ENCODE measurements around the gene SLX4. TPM values are rescaled to one million over a fixed set of nuclear protein-coding genes. Genes with fewer than 3 reads are reported as not detected.
A peak's percentile ranks its signal among the peaks of the same experiment; 100 is the strongest.

SLX4 gene
- total RNA-seq, 1 experiment from 2014 or later, result 7.0 TPM

- H3K9me3 ChIP-seq (ENCODE audit: control insufficient read depth in 1 of 2, insufficient read depth in 1 of 2, low read depth in 1 of 2, low read length in 2 of 2), result no peaks in the 10 kb centered on the region
- peak overlapping the region; percentile 86 for H3K4me2 ChIP-seq (ENCODE audit: low read length)
- H2AFZ ChIP-seq (ENCODE audit: low read depth, low read length, poor library complexity, severe bottlenecking), result no peak overlapping the region
- peak overlapping the region; percentile 97 for H3K4me3 ChIP-seq (replicated peaks in 1 of 2; ENCODE audit: low read depth in 1 of 2, low read length in 2 of 2)
- ChIA-PET POLR2A (no interaction called here), RAD21 (ENCODE audit: low non-redundant PET in 1 of 2, low total read pairs in 2 of 2, uncharacterized antibody in 2 of 2, unreplicated experiment in 2 of 2) (no interaction called here), CTCF (no interaction called here)
- DNase-seq (ENCODE audit: low read depth, low spot score), result no peak
- BruUV-seq (replicated peaks), result no TSS peak
- H4K20me1 ChIP-seq (ENCODE audit: insufficient read depth), result no peaks in the 10 kb centered on the region
- intact Hi-C loops (cut with micrococcal nuclease), result no loop called here
- H3K27ac ChIP-seq (ENCODE audit: low read depth, low read length), result peak overlapping the region; percentile 84
- H3K9ac ChIP-seq (ENCODE audit: low read length), result peak overlapping the region; percentile 73
- peaks cover 5 to 19% of the 10 kb centered on the region in 2 experiments; a peak in 3 of 4 replicates for H3K4me1 ChIP-seq (ENCODE audit: control insufficient read depth in 1 of 2, insufficient read depth in 2 of 2, low read length in 2 of 2)
- H3K36me3 ChIP-seq (ENCODE audit: control insufficient read depth in 1 of 2, insufficient read depth in 2 of 2, low read length in 2 of 2), result peaks cover 0 to 9% of the 10 kb centered on the region in 2 experiments; a peak in 2 of 4 replicates
- TF ChIP-seq TCF7L2 (IDR thresholded peaks at IDR 0.05; ENCODE audit: borderline replicate concordance, extremely low read depth, insufficient read depth, insufficient read length), result no peak
- TF ChIP-seq REST (IDR thresholded peaks at IDR 0.05; ENCODE audit: low read depth), result no peak
- no peak for TF ChIP-seq JUND (IDR thresholded peaks at IDR 0.05)
- TF ChIP-seq YY1 (IDR thresholded peaks at IDR 0.05; ENCODE audit: extremely low read depth, insufficient replicate concordance, low read depth, low read length), result no peak
- no peak for TF ChIP-seq ELF1 (IDR thresholded peaks at IDR 0.05; ENCODE audit: borderline replicate concordance, low read depth)
- TF ChIP-seq CBX3 (IDR thresholded peaks at IDR 0.05; ENCODE audit: low read depth), result no peak
- no peak for TF ChIP-seq ZNF274 (IDR thresholded peaks at IDR 0.05; ENCODE audit: low read depth, low read length)
- TF ChIP-seq ZBTB33 (IDR thresholded peaks at IDR 0.05; ENCODE audit: extremely low read depth, insufficient replicate concordance, low read length), result no peak
- no peak for TF ChIP-seq CEBPB (IDR thresholded peaks at IDR 0.05; ENCODE audit: low read depth)
- no peak for TF ChIP-seq SRF (IDR thresholded peaks at IDR 0.05; ENCODE audit: low read depth)
- TF ChIP-seq POLR2AphosphoS5 (IDR thresholded peaks at IDR 0.05; ENCODE audit: low read depth, low read length), result no peak
- TF ChIP-seq SP1 (IDR thresholded peaks at IDR 0.05; ENCODE audit: low read depth), result no peak
- TF ChIP-seq FOSL1 (IDR thresholded peaks at IDR 0.05; ENCODE audit: low read depth), result no peak
- no peak for TF ChIP-seq EZH2phosphoT487 (IDR thresholded peaks at IDR 0.05; ENCODE audit: borderline replicate concordance)
- TF ChIP-seq RAD21 (IDR thresholded peaks at IDR 0.05; ENCODE audit: low read depth), result no peak
- peaks cover 54% of the 10 kb centered on the region for H3K79me2 ChIP-seq (ENCODE audit: insufficient read depth, low read length)
- no peaks in the 10 kb centered on the region for H3K27me3 ChIP-seq (ENCODE audit: insufficient read depth, low read length)
- no peaks in the 10 kb centered on the region for H3K9me2 ChIP-seq (ENCODE audit: insufficient read depth)
- no peak for ATAC-seq
These were observed 1.4 kb upstream of the SLX4 start for GRCh38 chr16:3612510-3613466.
